ENCODE measurements around the gene MYO1H.

The MYO1H gene

DNA sequence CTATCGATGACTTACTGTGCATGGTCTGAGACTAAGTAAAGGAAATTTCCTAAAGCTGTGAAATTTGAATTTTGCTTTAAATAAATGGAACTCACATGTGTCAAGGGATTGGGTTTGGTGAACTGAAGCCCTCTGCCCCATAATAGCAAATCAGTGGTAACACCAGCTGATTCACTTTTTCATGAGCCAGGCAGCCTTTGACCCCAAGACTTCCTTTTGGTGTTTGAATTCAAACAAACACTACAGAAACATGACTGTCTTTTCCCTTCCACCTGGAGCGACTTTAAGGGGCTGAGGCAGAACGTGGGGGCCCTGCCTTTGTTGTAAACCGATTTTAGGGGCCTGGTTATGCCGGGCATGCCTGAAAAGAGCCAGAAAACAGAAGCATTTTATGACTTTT lies 100.6 kb downstream of the MYO1H start:
- no peak for DNase-seq (ENCODE audit: low read depth in 2 of 2)

DNA sequence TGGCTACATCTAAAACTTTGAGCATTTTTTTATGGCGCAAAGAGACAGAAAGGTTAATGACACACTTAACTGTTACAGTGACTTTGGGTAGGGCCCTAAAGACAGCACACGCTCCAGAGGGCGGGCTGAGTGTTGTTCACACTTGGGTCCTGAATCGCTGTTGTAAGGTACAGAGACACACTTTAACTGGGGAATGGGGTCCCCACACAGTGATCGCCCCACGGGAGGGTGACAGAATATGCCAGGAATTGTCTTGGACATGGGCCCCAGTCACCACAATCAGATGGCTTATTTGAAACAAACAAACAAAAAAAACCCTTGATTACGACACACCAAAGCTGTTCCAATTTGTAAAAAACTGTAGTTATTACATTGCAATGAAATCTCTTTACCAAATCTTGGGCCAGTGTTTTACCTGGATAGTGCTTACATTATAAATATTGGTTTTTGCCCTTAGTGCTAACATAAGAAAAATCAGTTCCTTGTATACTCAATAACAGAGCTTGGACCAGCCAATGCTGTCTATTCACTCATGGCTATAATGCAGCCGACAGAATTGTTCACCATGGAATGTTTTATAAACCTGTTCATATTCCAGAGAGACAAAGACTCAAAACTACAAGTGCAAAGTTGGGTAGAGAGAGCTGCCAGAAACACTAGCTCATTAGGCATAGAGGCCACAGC lies 101.1 kb downstream of the MYO1H start:
- DNase-seq (ENCODE audit: low read depth in 2 of 2): no peak

DNA sequence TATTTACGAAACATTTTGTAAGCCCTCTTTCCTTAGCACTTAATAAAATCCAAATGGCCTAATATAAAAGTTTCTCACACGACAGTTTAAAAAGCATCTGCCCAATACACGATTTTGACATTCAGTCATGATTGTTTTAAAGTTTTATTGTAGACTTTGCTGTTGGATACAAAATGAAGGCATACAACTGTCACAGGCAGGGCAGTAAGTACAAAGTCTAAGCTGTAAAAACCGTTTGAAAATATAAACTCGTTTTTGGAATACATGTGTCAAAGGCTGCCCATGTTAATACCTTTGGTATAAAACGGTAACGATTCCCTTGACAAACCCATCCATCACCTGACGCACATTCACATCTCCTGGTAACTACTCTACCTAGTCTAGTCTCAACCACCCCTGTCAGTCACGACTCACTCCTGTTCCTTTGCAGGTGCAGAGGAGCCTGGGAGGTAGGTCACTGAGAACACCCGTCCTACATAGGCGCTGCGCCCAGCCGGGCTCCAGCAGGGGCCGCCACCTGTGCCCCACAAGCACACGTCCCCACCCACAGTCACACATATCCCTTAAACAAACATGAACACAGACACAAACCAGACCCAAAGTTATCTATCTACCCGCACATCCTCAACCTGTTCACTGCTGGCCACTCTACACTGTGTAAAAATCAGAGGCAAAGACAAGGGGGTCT lies 102.3 kb downstream of the MYO1H start:
- no peak for DNase-seq (ENCODE audit: low read depth in 2 of 2)

DNA sequence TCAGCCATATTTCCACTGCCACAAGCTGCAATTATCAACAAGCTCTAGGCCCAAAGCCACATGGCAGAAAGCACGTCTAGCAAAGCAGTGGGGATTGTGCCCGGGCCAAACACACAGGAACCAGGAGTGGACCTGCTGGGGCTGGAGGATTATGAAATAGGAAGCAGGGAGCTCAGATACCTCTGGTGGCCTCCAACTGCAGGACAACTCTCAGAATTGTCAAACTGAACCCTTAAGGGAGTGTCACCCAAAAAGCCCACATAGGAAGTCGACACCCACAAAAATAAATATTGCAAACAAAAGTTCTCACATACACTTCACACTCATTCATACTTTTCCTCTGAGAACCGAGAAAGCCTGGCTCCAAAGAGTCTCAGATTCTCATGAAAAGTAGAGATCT lies 103.3 kb downstream of the MYO1H start:
- DNase-seq (ENCODE audit: low read depth in 2 of 2): no peak

DNA sequence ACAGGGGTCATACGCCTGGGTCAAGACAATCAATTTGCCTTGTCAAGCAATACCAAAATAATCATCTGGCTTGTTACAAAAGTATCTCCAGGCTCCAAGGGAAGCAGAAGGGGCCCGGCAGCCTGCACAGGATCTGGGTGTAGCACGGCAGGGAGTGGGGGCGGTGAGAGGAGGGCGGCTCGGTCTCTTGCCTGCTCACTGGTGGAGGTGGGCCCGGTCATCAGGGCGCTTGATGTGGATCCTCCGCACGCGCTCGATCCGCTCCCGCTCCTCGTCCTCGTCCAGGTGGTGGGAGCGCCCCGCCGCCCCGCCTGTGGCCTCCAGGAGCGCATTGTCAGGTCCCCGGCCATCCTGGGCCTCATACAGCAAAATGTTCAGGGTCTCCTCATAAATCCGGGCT lies 103.7 kb downstream of the MYO1H start:
- DNase-seq (ENCODE audit: low read depth in 2 of 2): no peak

DNA sequence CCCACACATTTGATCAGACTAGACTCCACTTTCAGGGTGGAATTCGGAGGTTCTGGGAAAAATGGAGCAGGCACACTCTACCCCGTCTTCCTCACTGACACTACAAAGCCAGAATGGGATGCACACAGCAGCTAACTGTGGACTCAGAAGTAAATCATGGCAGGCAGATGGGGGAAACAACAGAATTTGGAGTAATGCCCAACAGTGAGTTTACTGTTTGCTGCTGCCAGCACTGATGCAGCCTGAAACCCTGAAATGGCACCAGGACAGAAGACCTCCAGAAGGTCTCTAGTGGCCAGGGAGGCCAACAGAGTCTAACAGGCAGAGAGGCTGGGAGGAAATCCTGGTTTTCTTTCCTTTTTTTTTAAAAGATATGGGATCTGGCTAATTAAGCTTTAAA lies 104.8 kb downstream of the MYO1H start:
- no peak for DNase-seq (ENCODE audit: low read depth in 2 of 2)

DNA sequence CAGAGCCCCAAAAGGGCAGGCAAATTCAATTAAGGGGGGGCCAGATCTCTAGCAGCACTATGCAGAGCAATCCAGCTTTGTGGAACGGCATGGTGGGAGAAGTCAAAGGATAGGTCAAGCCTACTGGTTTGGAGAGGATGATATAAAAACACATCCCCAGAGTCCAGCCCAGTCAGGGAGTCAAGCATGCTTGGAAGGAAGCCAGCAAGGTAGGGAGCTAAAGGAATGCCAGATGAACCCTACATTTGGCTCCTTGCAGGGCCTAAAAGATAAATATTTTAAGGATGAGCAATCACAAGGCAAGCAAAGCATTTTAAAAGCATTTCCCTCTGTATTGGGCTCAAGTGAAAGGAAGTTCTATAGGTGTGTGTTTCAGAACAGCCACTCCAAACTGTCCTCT lies 108.0 kb downstream of the MYO1H start:
- no peak for DNase-seq (ENCODE audit: low read depth in 2 of 2)

DNA sequence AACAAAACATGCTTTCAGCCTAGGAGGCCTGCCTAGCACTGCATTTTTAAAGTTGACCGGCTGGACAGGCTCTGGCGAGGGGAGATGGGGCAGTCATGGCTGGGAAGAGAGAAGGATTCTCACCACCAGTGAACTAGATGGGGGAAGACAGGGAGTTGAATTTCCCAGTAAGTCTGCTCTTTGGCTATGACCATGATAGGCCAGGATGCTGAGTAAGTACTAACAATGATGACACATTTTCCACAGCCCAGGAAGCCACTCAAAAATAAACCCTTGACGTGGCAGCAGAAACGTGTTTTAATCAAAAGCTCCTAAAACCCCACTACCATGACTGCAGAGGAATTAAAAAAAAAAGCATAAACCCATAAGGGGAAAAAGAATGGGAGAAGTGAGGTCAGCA lies 110.4 kb downstream of the MYO1H start:
- DNase-seq (ENCODE audit: low read depth in 2 of 2): no peak

DNA sequence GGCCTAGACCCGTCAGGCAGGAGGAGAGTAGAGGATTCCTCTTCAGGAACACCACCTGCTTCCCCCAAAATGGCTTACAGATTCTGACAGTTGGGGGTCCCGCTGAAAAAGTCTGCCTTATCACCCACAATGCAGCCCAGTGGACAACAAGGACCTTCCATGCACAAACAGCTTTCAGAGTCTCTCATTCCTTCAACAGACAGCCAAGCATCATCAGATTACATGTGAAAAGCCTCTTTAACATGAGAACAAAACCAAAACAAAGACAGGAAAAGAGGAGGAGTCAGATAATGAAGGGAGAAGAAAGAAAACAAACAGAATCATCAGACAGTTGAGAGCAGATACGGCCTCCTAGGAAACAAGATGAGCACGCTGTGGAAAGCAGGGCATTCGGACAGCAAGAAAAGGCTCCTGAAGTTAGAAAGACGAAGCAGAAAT lies 111.1 kb downstream of the MYO1H start:
- no peak for DNase-seq (ENCODE audit: low read depth in 2 of 2)

DNA sequence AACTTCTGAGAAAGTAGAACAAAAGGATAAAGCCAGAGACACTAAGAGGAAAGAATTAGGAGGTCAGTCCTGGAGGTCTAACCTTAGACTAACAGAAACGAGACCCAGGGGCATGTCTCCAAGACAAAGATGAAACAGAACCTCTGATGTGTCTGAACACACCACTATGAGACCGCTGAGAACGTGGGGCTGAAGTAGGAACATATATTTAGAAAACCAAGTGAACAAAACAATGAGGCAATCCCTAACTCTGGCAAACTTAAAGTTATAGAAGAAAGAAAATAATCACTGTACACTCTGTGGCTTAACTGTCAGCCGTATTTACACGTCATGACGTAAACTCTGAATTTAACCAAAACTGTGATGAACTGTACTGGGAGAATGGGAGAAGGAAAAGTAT lies 111.5 kb downstream of the MYO1H start:
- no peak for DNase-seq (ENCODE audit: low read depth in 2 of 2)

DNA sequence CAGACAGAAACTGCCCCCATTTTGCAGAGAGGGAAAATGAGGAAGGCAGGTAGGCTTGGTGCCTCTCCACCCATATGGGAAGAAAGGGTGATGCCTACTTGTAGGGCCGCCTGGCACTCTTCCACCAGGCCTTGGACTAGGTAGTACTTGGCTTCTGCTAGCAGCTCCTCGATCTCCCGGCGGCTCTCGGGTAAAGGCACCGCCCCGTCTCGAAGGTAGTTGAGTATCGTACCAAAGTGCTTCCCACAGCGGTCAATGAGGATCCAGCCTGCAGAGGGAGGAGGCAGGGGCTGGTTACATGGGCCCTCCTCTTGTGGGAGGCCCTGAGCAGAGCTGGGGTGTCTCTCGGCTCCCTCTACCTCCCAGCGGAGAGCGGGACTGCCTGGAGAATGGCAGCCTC lies 112.8 kb downstream of the MYO1H start:
- no peak for DNase-seq (ENCODE audit: low read depth in 2 of 2)

DNA sequence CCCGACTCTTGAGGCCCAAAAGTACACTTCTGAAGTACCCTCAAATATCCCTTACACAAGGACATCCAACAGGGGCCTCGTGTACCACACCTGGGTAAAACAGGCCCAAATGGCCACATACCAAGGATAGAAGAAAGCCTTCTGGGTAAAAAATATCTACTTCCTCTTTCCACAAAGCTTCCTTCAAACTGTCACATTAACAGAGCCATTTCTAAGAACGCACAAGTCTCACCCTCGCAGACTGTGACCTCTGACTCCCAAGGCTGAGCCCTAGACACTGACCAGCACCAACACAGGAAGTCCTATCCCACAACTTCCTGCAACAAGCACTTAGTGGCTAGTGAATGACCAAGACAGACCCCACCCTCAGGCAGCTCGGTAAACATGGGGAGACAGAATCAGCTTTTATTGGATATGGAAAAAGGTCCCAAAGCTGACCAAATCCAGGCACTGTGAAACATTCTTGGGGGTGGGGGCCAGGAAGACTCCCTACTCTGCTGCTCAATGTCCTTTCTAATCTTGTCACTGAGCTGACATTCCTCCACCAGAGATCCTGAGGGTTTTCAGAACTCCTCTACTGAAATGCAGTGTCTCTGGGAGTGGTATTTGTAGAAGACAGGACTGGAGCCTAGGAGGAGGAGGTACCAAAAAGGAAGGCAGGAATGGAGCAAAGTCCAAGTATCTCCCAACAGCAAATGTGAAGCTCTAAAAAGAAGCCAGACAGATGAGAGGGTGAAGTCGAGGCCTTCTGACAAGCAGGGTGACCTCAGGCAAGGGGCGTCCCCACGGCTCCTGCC lies 113.5 kb downstream of the MYO1H start:
- DNase-seq (ENCODE audit: low read depth in 2 of 2): no peak

DNA sequence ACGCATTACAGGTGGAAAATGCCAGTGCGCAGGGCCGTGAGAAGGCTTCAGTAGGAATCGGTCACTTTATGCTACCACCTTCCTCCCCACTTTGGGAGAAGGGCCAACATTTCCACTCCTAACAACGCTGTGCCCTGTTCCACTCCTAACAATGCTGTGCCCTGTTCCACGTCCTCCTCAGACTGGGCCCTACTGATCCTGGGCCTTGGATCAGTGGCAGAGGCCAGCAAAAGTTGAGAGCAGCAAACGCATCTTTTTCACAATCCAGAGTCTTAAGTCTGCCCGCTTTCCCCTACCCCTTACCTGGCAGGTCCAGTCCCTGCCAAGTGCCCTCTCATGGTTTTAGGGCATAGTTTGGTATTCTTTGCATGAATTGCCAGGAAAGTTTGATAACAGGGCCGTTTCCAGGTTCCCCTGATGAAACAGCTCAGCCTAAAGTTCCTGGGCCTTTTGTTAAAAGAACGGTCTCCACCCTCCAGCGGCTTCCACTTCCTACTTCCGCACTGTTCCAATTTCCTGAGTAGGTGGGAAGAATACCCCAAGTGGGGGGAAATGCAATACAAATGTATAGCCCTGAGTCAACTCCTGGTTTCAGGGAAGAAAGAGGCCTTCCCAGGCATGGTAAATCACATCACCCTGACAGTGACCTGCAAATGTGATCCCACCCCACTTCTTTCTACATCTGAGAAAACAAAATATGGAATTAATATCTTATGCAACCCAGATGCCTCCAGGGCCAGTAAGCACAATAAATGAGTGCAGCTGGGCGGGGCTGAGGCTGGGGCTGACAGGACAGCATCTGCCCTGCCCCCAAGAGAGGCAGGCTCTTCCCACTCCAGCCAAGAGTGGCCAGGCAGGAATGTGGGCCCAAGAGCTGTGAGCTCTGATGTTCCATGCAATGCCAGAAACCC lies 114.4 kb downstream of the MYO1H start:
- DNase-seq (ENCODE audit: low read depth in 2 of 2): peak; percentile 98

DNA sequence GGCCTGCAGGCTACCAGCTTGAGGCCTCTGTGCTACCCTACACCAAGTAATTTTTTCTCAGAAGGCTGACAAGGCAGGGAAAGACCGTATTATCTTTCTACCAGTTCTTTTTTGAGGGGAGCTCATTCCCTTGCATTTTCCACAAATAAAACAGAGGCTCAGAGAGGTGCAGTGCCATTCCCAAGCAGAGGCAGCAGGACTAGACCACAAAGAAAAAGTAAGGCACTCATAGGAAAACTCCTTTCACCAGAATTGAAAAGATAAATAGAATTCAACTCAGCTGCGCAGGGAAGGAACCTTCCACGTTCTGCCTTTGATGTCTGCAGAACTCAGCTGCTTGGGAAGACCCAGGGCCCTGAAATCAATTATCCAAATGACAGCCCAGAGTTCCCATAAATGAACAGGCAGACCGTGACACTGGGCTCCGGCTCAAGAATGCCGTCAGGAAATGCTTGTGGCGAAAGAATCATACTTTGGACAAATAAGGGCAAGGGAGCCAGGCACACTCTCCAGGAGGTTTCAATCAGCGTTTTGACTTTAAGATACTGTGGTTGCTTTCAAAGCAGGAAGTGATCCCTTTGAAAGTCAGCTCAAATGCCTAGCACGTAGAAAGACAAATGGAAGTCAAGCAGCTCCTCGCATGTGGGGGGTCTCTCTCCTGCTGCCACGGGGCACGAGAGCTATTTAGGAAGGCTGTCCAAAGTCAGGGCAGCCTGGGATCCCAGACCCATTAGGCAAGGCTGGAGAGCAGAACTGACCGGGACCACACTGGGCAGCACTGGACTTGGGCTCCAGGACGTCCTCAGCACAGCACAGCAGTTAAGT lies 115.4 kb downstream of the MYO1H start:
- DNase-seq (ENCODE audit: low read depth in 2 of 2): peak; percentile 99

DNA sequence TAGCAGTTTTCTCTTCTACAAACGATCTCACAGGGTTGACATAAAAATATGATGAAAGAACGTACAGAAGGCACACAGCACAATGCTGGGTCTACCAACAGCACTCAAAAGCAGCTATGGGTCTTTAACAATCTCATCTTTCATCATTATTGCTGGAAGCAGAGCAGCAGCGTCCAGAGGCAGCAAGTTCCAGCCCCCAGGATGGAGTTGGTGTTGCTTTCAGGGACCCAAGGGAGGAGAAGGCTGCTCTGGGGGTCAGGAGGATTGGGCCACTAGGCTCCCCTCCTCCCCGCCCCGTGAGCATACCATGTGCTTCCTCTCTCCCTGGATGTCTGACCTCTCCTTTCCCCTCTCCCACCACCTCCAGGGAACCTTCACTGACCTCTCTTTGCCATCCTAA lies 116.1 kb downstream of the MYO1H start:
- DNase-seq (ENCODE audit: low read depth in 2 of 2): no peak

DNA sequence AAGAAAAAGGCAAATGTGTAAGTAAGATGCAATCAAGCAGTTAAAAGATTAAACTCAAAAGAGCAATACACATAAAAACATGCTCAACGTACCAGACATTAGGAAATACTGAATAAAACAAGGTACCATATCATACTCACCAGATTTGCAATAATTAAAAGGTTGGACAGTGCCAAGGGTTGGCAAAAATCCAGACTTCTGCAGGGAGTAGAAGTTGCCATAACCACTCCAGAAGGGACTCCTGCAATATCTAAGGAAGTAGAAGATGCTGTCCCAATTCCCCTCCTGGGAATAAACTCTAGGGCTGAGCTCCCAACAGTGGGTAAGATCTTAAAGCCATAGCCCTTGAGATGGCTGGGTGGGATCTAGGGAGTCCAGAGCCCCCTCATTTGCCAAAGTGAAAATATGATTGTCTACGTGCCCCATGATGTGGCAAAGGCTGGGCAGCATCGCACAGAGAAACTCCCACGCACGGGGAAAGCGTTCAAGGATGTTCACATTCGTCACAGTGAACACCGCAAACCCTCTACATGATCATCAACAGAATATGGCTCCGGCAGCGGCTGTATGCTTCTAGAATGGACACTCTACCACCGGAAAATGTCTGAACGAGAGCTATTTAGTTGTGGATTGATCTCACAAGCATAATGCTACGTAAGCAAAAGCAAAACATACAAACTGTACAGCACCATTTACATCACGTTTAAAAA lies 117.1 kb downstream of the MYO1H start:
- no peak for DNase-seq (ENCODE audit: low read depth in 2 of 2)

DNA sequence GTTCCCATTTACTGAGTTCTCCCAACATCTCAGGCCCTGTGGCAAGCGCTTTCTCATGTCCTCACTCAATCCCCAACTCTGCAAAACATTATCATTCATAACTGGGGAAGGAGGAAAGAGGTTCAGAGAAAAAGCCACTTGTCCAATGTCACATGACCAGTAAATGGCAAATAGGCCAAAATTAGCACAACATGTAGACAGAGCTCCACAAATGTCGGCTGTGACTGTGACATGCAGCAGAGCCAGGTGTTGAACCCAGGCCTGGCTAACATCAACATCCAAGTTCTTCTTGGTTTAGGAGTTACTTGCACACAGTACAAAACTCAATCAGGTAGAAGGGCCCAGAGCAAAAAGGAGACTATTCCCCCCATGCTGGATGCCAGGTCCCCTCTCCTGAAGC lies 118.6 kb downstream of the MYO1H start:
- DNase-seq (ENCODE audit: low read depth in 2 of 2): no peak

DNA sequence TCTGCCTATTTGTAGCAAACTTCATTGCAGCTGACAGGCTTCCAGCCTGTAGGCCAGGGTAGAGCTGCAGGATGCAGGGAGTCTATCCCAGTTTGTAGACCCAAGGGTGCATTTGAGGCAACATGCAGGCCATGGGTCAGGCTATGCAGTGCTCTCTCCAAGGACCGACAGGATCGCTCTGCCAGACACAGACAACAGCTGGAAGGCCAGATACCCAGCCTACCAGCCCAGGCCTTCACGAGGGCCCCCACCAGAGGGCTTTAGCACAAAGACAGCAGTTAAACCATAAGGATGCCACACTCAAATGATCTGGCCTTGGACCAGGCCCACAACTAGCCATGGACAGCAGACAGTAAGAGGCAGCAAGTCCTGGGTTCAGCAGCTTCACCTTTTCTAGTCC lies 119.1 kb downstream of the MYO1H start:
- DNase-seq (ENCODE audit: low read depth in 2 of 2): no peak

DNA sequence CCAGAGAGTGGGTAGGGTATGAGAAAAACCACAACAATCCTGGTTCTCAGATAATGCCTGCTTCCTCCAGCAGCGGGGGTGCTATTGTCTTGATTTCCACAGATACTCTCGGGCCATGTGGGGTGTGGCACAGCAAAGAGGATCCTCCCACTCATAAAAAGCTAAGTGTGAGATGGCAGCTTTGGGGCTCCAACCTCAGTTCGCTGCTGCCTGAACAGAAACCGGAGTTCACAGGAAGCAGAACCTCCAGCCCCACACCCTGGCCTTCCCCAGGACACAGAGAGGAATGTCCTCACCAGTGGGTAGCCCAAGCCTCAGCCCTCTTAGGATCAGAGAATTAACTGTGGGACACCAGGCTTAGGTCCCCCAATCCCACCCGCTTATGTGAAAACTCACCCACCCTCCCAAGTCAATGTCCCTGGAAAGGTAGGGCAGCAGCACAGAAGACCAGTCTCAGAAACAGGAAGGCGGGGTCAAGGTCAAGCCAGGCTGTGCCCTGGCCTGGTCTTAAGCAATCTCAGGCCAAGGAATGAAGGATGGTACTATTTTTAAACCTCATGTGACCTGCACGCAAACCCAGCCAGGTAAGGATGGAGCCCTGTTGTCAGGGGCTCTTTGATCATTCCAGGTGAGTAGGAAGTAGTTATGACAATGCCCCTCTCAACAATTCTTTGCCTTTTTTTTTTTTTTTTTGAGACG lies 120.4 kb downstream of the MYO1H start:
- no peak for DNase-seq (ENCODE audit: low read depth in 2 of 2)

DNA sequence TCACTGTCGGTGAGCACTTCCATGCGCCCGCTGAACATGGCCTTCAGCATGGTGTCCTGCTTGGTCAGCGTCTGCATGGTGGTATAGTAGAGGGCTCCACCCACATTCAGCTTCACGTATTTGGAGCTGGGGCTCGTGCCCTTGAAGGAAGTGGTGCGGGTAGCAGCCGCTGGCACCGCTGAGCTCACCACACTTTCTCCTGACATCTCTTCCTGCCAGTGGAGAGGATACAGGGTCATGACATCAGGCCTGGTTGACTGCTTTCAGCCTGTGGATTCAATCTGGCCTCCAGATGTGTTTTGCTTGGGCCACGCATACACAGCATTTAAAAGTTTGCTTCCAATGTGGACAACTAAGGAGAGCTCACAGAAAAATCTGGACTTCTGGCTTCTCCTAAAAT lies 121.8 kb downstream of the MYO1H start:
- no peak for DNase-seq (ENCODE audit: low read depth in 2 of 2)
